HL-60 (cell line): ENCODE data around the gene IFI44L.

Source experiments
- DNase-seq, 2 experiments: peaks; one replicate each; pipeline ENCODE4 v3.0.0-alpha.2; 2010 to 2020; ENCODE audit warnings: low read depth in 1 of 2, low spot score in 1 of 2
- H3K27ac ChIP-seq: fragments of 250-450 bp; sonication (Bioruptor Pico); replicated peaks from 2 replicates; pipeline ENCODE4 v1.5.1; 2020; ENCODE audit warnings: mild to moderate bottlenecking, moderate library complexity
- H3K27me3 ChIP-seq: fragments of 250-450 bp; sonication (Bioruptor Pico); 2 replicates; pipeline ENCODE4 v1.5.1; 2021; ENCODE audit warnings: mild to moderate bottlenecking, moderate library complexity; ENCODE audit not compliant: insufficient read depth, poor library complexity, severe bottlenecking
- H3K4me3 ChIP-seq: replicated peaks from 2 replicates; pipeline ENCODE4 v1.5.1; 2011; ENCODE audit warnings: mild to moderate bottlenecking, control low read depth, low read length; ENCODE audit not compliant: insufficient read depth
- CTCF ChIP-seq: IDR thresholded peaks from one replicate; pipeline ENCODE4 v1.5.1; 2011; ENCODE audit warnings: low read length, control low read depth, inconsistent platforms; ENCODE audit not compliant: insufficient read depth
- GABPA ChIP-seq: IDR thresholded peaks from 2 replicates; pipeline ENCODE4 v1.6.1; 2012; ENCODE audit warnings: low read depth
- POLR2AphosphoS5 ChIP-seq: IDR thresholded peaks from 2 replicates; pipeline ENCODE4 v1.6.1; 2012; ENCODE audit warnings: low read depth
- REST ChIP-seq: IDR thresholded peaks from 2 replicates; pipeline ENCODE4 v1.6.1; 2012; ENCODE audit warnings: low read depth; ENCODE audit not compliant: insufficient replicate concordance
- SPI1 ChIP-seq: IDR thresholded peaks from 2 replicates; pipeline ENCODE4 v1.6.1; 2012; ENCODE audit warnings: low read depth, mild to moderate bottlenecking, borderline replicate concordance

IFI44L gene

GRCh38 chr1:78690516-78690915, 70.3 kb downstream of the IFI44L start:
- DNase-seq = no peak
- H3K27ac ChIP-seq = no peak overlapping the region
- H3K4me3 ChIP-seq = no peak overlapping the region
- no peaks in the 10 kb centered on the region for H3K27me3 ChIP-seq
- TF ChIP-seq CTCF (no peak), GABPA (no peak), REST (no peak), SPI1 (no peak), POLR2AphosphoS5 (no peak)

GRCh38 chr1:78691995-78692747, 71.9 kb downstream of the IFI44L start:
- DNase-seq = no peak
- no peaks in the 10 kb centered on the region for H3K27me3 ChIP-seq
- no peak overlapping the region for H3K4me3 ChIP-seq
- H3K27ac ChIP-seq = no peak overlapping the region
- TF ChIP-seq POLR2AphosphoS5 (no peak), GABPA (no peak), CTCF (no peak)
